Uterus (tissue), 4 donors: ENCODE data around the gene TRIM62. TPM values are rescaled to one million over a fixed set of nuclear protein-coding genes. Genes with fewer than 3 reads are reported as not detected.
"Not testable (repeated sequence)": the region's sequence is repeated elsewhere in the genome, so short reads cannot be mapped to it uniquely, and the experiment has no call there.

Experiments
- DNase-seq, 2 donors: peaks; one replicate each; pipeline ENCODE4 v3.0.0-alpha.2; 2019 to 2020
- H3K27ac ChIP-seq, 2 donors: fragments of 200-600 bp; sonication (generic); 1 replicate in 1 of 2; 2 replicates in 1 of 2; pipeline ENCODE4 v1.5.1; 2016 to 2018
- H3K27me3 ChIP-seq, 2 donors: fragments of 200-600 bp; sonication (generic); one replicate each; pipeline ENCODE4 v1.5.1; 2018 to 2019; ENCODE audit warnings: control low read depth in 1 of 2
- H3K36me3 ChIP-seq, 2 donors: fragments of 200-600 bp; sonication (generic); one replicate each; pipeline ENCODE4 v1.5.1; 2019; ENCODE audit warnings: control low read depth in 1 of 2
- H3K4me1 ChIP-seq, 2 donors: fragments of 200-600 bp; sonication (generic); one replicate each; pipeline ENCODE4 v1.5.1; 2018 to 2019; ENCODE audit warnings: control low read depth in 1 of 2
- H3K4me3 ChIP-seq, 2 donors: fragments of 200-600 bp; sonication (generic); 1 replicate in 1 of 2; 2 replicates in 1 of 2; pipeline ENCODE4 v1.5.1; 2018 to 2019; ENCODE audit warnings: mild to moderate bottlenecking in 1 of 2
- H3K9me3 ChIP-seq, 2 donors: fragments of 200-600 bp; sonication (generic); one replicate each; pipeline ENCODE4 v1.5.1; 2019; ENCODE audit warnings: control low read depth in 1 of 2
- POLR2A ChIP-seq, 2 donors: fragments of 450-650 bp; IDR thresholded peaks; one replicate each; pipeline ENCODE4 v1.6.1; 2016; ENCODE audit warnings: antibody characterized with exemption in 2 of 2, mild to moderate bottlenecking in 1 of 2, moderate library complexity in 1 of 2
- intact Hi-C: fragments of 100-400 bp; cut with DNase I; formaldehyde crosslinking; loops from one replicate; pipeline ENCODE4 v1.15.1; 2023; ENCODE audit warnings: low total_unique reads
- total RNA-seq, 4 donors: library from RNA; depleted of rRNA in 3 of 4; stranded (reverse); fragments of >200 nt in 3 of 4; gene quantifications; one replicate each; pipeline versions ENCODE4 v1.1.0 to v1.2.4, GENCODE V29; 2014 to 2023
- TF ChIP-seq, protein P1 (sequence below), 4 experiments: fragments of 200-600 bp in 2 of 4; fragments of 450-650 bp in 2 of 4; sonication (generic) in 2 of 4; IDR thresholded peaks; one replicate each; pipeline ENCODE4 v1.5.1; 2016 to 2019; ENCODE audit warnings: antibody characterized with exemption in 4 of 4, mild to moderate bottlenecking in 2 of 4, moderate library complexity in 1 of 4
- donor health status: DM: yes; HTN: yes; CAD: no.

The TRIM62 gene
- total RNA-seq, 4 donors from 2014 or later, result 0.26 to 9.4 (median 1.4) TPM

DNA sequence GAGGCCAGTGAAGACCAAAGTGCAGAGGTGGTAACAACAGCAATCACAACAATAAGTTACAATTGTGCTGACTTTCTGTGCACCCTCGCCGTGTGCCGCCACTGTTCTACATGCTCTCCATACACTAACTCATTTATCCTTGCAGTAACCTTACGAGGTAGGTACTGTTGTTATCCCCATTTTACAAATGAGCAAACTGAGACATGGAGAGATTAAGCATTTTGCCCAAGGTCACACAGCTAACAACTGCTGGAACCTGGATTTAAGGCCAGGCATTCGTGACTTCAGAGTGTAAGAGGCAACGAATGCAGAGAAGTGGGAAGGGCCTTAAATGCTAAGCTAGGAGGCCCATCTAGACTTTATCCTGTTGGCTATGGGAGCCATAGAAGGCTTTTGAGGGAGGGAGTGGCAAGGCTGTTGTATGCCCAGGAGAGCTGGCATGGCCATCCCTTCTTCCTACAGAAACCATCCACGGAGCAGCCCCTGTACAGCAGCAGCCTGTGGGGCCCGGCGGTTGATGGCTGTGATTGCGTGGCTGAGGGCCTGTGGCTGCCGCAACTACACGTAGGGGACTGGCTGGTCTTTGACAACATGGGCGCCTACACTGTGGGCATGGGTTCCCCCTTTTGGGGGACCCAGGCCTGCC lies 64.3 kb downstream of the TRIM62 start:
- TF ChIP-seq POLR2A (IDR thresholded peaks at IDR 0.05), result no peak
- TF ChIP-seq, protein P1, sequence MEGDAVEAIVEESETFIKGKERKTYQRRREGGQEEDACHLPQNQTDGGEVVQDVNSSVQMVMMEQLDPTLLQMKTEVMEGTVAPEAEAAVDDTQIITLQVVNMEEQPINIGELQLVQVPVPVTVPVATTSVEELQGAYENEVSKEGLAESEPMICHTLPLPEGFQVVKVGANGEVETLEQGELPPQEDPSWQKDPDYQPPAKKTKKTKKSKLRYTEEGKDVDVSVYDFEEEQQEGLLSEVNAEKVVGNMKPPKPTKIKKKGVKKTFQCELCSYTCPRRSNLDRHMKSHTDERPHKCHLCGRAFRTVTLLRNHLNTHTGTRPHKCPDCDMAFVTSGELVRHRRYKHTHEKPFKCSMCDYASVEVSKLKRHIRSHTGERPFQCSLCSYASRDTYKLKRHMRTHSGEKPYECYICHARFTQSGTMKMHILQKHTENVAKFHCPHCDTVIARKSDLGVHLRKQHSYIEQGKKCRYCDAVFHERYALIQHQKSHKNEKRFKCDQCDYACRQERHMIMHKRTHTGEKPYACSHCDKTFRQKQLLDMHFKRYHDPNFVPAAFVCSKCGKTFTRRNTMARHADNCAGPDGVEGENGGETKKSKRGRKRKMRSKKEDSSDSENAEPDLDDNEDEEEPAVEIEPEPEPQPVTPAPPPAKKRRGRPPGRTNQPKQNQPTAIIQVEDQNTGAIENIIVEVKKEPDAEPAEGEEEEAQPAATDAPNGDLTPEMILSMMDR (IDR thresholded peaks at IDR 0.05), result no peak
- DNase-seq, result no peak
- intact Hi-C loops, result no loop called here
- H3K27me3 ChIP-seq, result no peaks in the 10 kb centered on the region
- no peaks in the 10 kb centered on the region for H3K36me3 ChIP-seq
- H3K4me1 ChIP-seq, result no peaks in the 10 kb centered on the region
- no peaks in the 10 kb centered on the region for H3K9me3 ChIP-seq
- no peak overlapping the region for H3K4me3 ChIP-seq
- H3K27ac ChIP-seq, result no peak overlapping the region

DNA sequence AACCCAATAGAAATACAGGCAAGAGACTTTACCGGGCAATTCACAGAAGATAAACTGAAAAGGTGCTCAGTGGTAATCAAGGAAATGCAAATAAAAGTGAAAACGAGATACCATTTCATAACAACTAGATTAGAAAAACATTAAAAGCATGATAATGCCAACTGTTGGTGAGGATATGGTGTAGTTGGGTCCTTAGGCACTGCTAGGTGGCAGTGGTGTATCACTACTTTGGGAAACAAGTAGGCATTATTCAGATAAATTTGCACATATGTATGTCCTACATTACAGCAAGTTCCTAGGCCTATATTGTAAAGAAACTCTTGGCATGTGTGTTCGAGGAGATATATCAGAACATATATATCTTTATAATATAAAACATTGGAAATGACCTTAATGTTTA lies 69.9 kb downstream of the TRIM62 start:
- no peak overlapping the region for H3K4me3 ChIP-seq
- H3K36me3 ChIP-seq, result no peaks in the 10 kb centered on the region
- TF ChIP-seq, protein P1 (IDR thresholded peaks at IDR 0.05), result no peak
- TF ChIP-seq POLR2A (IDR thresholded peaks at IDR 0.05), result no peak
- intact Hi-C loops, result no loop called here
- no peak overlapping the region for H3K27ac ChIP-seq
- H3K27me3 ChIP-seq, result no peaks in the 10 kb centered on the region
- H3K4me1 ChIP-seq, result no peaks in the 10 kb centered on the region
- H3K9me3 ChIP-seq, result no peaks in the 10 kb centered on the region
- DNase-seq, result no peak

DNA sequence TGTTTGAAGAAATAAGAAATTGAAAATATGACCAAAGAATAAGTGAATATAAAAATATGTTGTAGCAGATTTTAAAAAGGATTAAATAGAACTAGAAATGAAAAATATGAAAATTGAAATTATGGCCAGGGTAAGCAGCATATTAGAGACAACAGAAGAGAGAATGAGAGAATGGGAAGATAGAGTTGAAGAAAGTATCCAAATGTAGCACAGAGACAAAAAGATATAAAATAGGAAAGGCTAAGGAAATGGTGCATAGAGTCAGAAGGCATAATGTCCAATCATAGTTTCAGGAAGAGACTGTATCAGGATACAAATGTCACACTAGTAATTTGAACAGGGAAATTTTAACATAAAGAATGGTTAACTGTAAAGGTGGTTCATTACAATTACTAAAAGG lies 71.4 kb downstream of the TRIM62 start:
- no peaks in the 10 kb centered on the region for H3K9me3 ChIP-seq
- TF ChIP-seq, protein P1 (IDR thresholded peaks at IDR 0.05), result no peak
- no peak for TF ChIP-seq POLR2A (IDR thresholded peaks at IDR 0.05)

GRCh38 chr1:33100119-33100415 lies 81.8 kb downstream of the TRIM62 start:
- H3K9me3 ChIP-seq, H3K4me3 ChIP-seq, intact Hi-C loops, H3K27ac ChIP-seq, H3K27me3 ChIP-seq, DNase-seq, H3K36me3 ChIP-seq, H3K4me1 ChIP-seq: not testable (repeated sequence)

More for the DNA sequence above, 71.4 kb downstream of the TRIM62 start:
- H3K4me3 ChIP-seq, result no peak overlapping the region
- intact Hi-C loops, result no loop called here
- H3K4me1 ChIP-seq, result no peaks in the 10 kb centered on the region
- no peaks in the 10 kb centered on the region for H3K27me3 ChIP-seq
- DNase-seq, result no peak
- H3K27ac ChIP-seq, result no peak overlapping the region
- no peaks in the 10 kb centered on the region for H3K36me3 ChIP-seq

DNA sequence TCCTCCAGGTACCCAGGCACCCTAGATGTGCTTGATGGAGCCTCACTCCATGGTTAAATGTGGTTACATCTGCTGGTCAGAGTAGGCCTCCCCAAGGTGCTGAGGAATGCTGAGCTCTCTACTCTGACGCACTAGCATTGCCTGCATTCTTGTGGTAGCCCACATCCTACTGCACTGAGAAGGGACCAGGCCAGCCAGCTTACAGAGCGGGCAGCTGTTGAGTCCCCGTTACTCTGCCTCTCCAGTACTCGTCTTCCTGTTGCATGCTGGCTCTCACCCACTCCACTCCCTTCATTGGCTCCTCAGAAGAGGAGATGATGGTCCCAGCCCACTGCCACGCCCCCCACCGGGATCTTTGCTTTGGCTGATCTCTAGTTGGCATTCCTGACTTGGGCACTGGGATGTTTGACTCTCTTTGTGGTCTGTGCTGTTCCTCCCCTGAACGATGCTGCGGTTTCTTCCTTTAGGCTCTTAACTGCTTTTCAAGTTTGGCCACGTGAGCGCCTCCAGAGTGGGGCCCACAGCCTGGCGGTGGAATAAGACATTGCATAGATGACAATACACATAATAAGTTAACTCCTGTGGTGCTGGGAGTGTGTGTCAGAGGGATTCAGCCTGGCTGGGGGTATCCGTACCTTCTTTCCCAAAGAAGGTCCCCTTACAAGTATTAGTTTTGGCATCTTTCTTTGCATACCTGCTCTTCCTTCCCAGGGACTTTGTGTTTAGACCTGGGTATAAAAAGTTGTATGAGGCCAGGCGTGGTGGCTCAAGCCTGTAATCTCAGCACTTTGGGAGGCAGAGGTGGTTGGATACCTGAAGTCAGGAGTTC lies 82.3 kb downstream of the TRIM62 start:
- Histone ChIP-seq H3K27ac (no peak overlapping the region), H3K27me3 (no peaks in the 10 kb centered on the region), H3K4me3 (no peak overlapping the region), H3K4me1 (no peaks in the 10 kb centered on the region), H3K9me3 (no peaks in the 10 kb centered on the region), H3K36me3 (no peaks in the 10 kb centered on the region)
- no peak for TF ChIP-seq POLR2A (IDR thresholded peaks at IDR 0.05)
- TF ChIP-seq, protein P1 (IDR thresholded peaks at IDR 0.05), result no peak
- intact Hi-C loops, result no loop called here
- DNase-seq, result no peak
